HG03139 (cell line): ENCODE results near the gene TNRC18.
"Not testable (repeated sequence)": the region's sequence is repeated elsewhere in the genome, so short reads cannot be mapped to it uniquely, and the experiment has no call there.

Experiments
- ATAC-seq: cut with Tn5 transposase; IDR thresholded peaks from one replicate; pipeline ENCODE4 v1.9.1; 2021; ENCODE audit not compliant: unreplicated experiment

TNRC18 gene

GRCh38 chr7:5275510-5275909, 148.1 kb downstream of the TNRC18 start:
- not testable (repeated sequence) for ATAC-seq

DNA sequence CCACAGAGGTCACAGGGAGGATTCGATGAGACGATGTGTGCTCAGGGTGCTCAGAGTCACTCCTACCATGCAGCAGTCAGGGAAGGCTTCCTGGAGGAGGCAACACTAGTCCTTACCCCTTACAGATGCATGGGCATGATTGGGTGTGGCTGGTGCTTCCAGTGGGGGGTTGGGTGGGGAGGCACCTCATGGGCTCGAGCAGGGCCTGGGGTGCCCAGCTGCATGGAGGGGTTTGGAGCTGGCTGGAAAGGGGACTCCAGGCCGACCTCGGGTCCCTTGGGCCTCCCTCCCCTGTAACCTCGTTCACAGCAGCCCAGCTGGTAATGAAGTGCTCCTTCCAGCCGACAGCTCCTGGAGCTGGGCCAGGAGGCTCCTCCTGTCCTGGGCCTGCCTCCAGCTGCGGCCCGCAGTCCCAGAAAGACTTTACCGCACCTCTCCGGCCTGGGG, 148.6 kb downstream of the TNRC18 start:
- ATAC-seq: not testable (repeated sequence)

DNA sequence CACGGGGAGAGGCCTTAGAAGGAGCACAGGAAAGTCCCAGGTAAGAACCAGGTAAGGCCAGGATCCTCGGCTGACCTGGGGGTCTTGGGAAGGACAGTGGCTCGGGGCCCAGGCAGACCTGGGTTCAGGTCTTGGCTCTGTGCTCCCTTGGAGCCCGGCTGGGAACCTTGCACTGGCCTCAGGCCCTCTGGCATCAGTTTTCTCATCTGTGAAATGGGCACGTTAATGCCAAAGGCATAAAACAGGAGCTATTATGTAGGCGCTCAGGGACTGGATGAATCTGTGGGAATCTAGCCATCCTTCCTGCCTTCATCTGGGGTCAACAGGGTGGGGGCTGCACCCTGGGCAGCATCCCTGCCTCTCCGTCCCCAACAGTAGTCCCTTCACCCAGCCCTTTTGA, 149.2 kb downstream of the TNRC18 start:
- ATAC-seq: no peak

GRCh38 chr7:5273831-5274405, 149.7 kb downstream of the TNRC18 start:
- ATAC-seq: not testable (repeated sequence)

DNA sequence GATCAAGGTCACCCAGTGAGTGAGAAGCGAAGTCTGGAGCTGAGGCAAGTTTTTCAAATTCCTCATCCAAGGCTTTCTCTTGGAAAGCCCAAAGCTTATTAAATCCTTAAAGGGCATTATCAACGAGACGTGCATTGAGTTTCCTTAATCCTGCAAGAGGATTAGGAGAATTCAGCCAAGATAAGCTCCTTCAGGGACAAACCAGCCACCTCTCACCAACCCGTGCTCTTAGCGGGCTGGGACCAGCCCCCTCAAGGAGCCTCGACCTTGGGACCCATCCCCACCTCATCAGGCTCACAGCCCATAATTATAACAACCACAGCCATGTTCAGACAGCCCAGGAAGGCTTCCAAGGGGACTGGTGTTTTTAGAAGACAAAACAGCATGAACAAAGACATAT, 152.8 kb downstream of the TNRC18 start:
- no peak for ATAC-seq

- ATAC-seq: not testable (repeated sequence)
Observed at GRCh38 chr7:5269992-5270657, 153.5 kb downstream of the TNRC18 start.

GRCh38 chr7:5267829-5268228, 155.8 kb downstream of the TNRC18 start:
- ATAC-seq: not testable (repeated sequence)

DNA sequence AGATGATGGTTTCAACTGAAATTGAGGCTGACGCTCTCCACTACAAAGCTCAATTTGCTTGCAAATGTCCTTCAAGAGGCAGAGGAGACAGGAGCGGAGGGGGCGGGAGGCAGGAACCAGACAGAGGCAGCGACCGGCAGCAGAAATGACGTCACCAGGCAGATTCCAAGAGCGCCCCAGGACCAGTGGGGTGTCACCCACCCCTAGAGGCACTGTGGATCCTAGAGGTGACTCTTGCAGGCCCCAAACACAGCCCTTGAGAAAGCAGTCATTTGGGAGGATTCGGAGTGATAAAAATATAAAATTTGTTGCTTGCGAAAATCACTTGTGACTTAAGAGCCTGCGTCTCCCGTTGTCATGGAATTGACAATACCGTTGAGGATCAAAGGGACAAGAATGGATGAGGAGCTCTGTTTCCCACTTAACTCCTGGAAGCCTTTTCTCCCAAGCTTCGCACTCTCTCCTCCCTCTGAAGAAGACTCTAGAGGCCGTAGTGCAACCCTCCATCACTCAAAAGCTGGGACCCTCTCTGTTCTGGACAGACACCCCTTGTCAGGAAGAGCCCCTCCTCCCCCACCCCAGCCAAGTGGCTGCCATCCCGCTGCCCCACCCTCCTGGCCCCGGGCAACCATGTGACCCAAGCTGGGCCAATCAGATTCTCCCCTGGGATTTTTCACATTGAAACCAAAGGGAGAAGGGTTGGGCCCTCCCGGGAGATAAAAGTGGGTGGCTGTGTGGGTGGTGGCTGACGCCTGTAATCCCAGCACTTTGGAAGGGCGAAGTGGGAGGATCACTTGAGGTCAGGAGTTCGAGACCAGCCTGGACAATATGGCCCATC, 157.2 kb downstream of the TNRC18 start:
- ATAC-seq: no peak

DNA sequence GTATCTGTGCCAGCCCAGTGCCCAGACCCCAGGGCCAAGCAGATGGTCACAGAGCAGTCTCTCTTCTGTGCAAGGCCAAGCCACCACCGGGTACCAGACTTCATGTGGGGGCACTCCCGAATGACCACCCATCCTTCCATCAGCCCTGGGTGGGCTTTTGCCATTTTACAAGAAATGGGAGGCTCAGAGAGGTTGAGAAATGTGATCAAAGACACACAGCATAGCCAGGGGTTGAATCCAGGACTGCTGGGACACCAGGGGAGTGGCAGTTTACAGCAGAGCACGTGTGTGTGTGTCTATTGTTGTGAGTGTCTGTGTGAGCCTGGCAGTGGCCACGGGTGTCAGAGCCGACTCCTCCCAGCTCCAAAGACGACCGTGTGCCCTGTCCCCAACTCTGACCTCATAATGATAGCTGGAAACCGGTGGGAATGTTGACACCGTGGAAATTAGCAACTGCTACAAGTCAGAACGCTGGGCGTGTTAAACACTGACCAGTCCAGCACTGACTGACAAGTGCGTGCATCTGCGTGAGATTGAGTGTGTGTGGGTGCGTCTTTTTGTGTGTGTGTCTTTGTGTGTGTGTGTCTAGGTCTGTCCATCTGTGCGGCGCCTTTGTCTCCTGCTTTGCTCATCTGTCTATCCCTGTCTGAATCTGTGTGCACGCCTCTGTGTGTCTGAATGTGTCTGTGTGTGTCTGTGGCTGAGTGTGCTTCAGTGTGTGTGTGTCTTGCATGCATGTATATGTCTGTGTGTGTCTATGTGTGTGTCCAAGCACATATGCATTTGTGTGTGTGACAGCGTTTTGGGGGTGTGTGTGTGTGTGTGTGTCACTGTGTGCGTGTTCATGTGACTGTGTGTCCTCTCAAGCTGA, 158.1 kb downstream of the TNRC18 start:
- no peak for ATAC-seq

- ATAC-seq: not testable (repeated sequence)
Observed at GRCh38 chr7:5263066-5263465, 160.6 kb downstream of the TNRC18 start.

DNA sequence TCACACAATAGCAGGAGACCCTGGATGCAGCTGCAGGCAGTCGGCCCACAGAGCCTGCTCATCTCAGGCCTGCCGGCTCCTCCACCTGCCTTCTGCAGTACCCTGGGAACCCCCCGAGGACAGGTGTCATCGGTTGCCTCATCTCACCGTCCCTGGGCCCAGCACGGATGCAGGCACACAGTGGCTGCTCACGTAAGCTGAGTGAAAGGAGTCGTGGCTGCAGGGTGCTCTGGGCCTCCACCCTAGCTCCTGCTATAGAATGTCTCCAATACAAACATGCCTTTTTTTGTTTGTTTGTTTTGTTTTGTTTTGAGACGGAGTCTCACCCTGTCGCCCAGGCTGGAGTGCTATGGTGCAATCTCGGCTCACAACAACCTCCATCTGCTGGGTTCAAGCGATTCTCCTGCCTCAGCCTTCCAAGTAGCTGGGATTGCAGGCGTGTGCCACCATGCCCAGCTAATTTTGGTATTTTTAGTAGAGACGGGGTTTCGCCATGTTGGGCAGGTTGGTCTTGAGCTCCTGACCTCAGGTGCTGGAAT, 163.0 kb downstream of the TNRC18 start:
- not testable (repeated sequence) for ATAC-seq
